CD14-positive monocyte (primary cell): ENCODE results near the gene MYBPHL. TPM values are rescaled to one million over a fixed set of nuclear protein-coding genes. Genes with fewer than 3 reads are reported as not detected.

Experiments
- DNase-seq, 3 donors: peaks; one replicate each; pipeline ENCODE4 v3.0.0-alpha.2; 2011 to 2022
- H2AFZ ChIP-seq: 2 replicates; pipeline ENCODE4 v1.6.0; 2012; ENCODE audit warnings: mild to moderate bottlenecking, low read depth, low read length, inconsistent platforms; ENCODE audit not compliant: insufficient read depth, poor library complexity, severe bottlenecking
- H3K27ac ChIP-seq, 2 donors: 1 replicate in 1 of 2; 2 replicates in 1 of 2; pipeline ENCODE4 v1.5.1; 2012 to 2013; ENCODE audit warnings: low read length in 2 of 2, control low read depth in 1 of 2, inconsistent platforms in 1 of 2, low read depth in 1 of 2, mild to moderate bottlenecking in 1 of 2
- H3K27me3 ChIP-seq, 2 donors: one replicate each; pipeline versions ENCODE4 v1.6.0 to v1.6.1; 2011 to 2013; ENCODE audit warnings: low read length in 2 of 2; ENCODE audit not compliant: control insufficient read depth in 2 of 2, insufficient read depth in 2 of 2
- H3K36me3 ChIP-seq, 2 donors: replicated peaks in 1 of 2; 1 replicate in 1 of 2; 2 replicates in 1 of 2; pipeline versions ENCODE4 v1.5.1 to v1.6.1; 2012 to 2013; ENCODE audit warnings: low read length in 2 of 2, control low read depth in 1 of 2, inconsistent platforms in 1 of 2, mild to moderate bottlenecking in 1 of 2; ENCODE audit not compliant: insufficient read depth in 2 of 2, control insufficient read depth in 1 of 2
- H3K4me1 ChIP-seq, 2 donors: 1 replicate in 1 of 2; 2 replicates in 1 of 2; pipeline versions ENCODE4 v1.5.1 to v1.6.1; 2012 to 2013; ENCODE audit warnings: low read length in 2 of 2, control low read depth in 1 of 2, inconsistent platforms in 1 of 2, mild to moderate bottlenecking in 1 of 2, moderate library complexity in 1 of 2; ENCODE audit not compliant: insufficient read depth in 2 of 2, control insufficient read depth in 1 of 2
- H3K4me2 ChIP-seq: replicated peaks from 2 replicates; pipeline ENCODE3; 2012; ENCODE audit warnings: low read length, moderate library complexity, mild to moderate bottlenecking; ENCODE audit not compliant: poor library complexity, severe bottlenecking; ENCODE audit errors: extremely low read depth
- H3K4me3 ChIP-seq, 3 experiments: fragments of 200-600 bp in 1 of 3; sonication (generic) in 1 of 3; replicated peaks in 1 of 3; 1 replicate in 2 of 3; 2 replicates in 1 of 3; pipeline ENCODE4 v1.5.1; 2011 to 2013; ENCODE audit warnings: low read length in 3 of 3, mild to moderate bottlenecking in 3 of 3, control low read depth in 2 of 3, low read depth in 2 of 3, inconsistent platforms in 1 of 3, moderate library complexity in 1 of 3
- H3K79me2 ChIP-seq: 2 replicates; pipeline ENCODE4 v1.6.0; 2012; ENCODE audit warnings: mild to moderate bottlenecking, control low read depth, inconsistent platforms, low read length, moderate library complexity; ENCODE audit not compliant: insufficient read depth
- H3K9ac ChIP-seq: 2 replicates; pipeline ENCODE4 v1.6.0; 2017; ENCODE audit warnings: low read length, mild to moderate bottlenecking; ENCODE audit not compliant: insufficient read depth, poor library complexity, severe bottlenecking
- H3K9me3 ChIP-seq, 2 donors: replicated peaks in 1 of 2; 1 replicate in 1 of 2; 2 replicates in 1 of 2; pipeline versions ENCODE4 v1.5.1 to v1.6.1; 2012 to 2013; ENCODE audit warnings: low read length in 2 of 2, control low read depth in 1 of 2; ENCODE audit not compliant: control insufficient read depth in 1 of 2, insufficient read depth in 1 of 2
- H4K20me1 ChIP-seq: 2 replicates; pipeline ENCODE4 v1.6.0; 2012; ENCODE audit warnings: mild to moderate bottlenecking, low read length, control low read depth, moderate library complexity; ENCODE audit not compliant: insufficient read depth
- H3K27ac Mint-ChIP-seq, 7 donors: one replicate each; pipeline ENCODE4 v1.8.0; 2020; ENCODE audit warnings: mild to moderate bottlenecking in 7 of 7, mixed read lengths in 7 of 7, moderate library complexity in 6 of 7, inconsistent platforms in 2 of 7
- H3K27me3 Mint-ChIP-seq, 3 donors: one replicate each; pipeline ENCODE4 v1.8.0; 2021 to 2022; ENCODE audit warnings: low read depth in 3 of 3, mild to moderate bottlenecking in 3 of 3, mixed read lengths in 3 of 3, moderate library complexity in 3 of 3, inconsistent platforms in 1 of 3
- H3K36me3 Mint-ChIP-seq, 2 donors: one replicate each; pipeline ENCODE4 v1.8.0; 2020; ENCODE audit warnings: mixed read lengths in 2 of 2, inconsistent platforms in 1 of 2, mild to moderate bottlenecking in 1 of 2
- H3K4me1 Mint-ChIP-seq: one replicate; pipeline ENCODE4 v1.8.0; 2020; ENCODE audit warnings: mild to moderate bottlenecking, mixed read lengths
- H3K4me3 Mint-ChIP-seq, 2 donors: one replicate each; pipeline ENCODE4 v1.8.0; 2020; ENCODE audit warnings: mild to moderate bottlenecking in 2 of 2, mixed read lengths in 2 of 2, moderate library complexity in 1 of 2
- H3K9me3 Mint-ChIP-seq, 7 donors: one replicate each; pipeline ENCODE4 v1.8.0; 2020 to 2022; ENCODE audit warnings: mixed read lengths in 7 of 7, mild to moderate bottlenecking in 6 of 7, moderate library complexity in 6 of 7, inconsistent platforms in 2 of 7
- WGBS: methylation state at CpG from one replicate; pipeline ENCODE4 v1.1.5; 2013; ENCODE audit warnings: missing lambda C conversion rate; ENCODE audit not compliant: insufficient coverage; 5-methylcytosine and 5-hydroxymethylcytosine counted together
- intact Hi-C, 2 donors: fragments of 100-400 bp; cut with micrococcal nuclease; formaldehyde crosslinking; loops; one replicate each; pipeline versions ENCODE4 v1.15.0 to v1.15.1; 2023
- polyA plus RNA-seq, 3 donors: library from polyadenylated mRNA; depleted of rRNA in 1 of 3; unstranded in 2 of 3; stranded (reverse) in 1 of 3; fragments of 300-500 nt in 2 of 3; fragments of >200 nt in 1 of 3; fragmentation: Illumina TruSeq in 2 of 3; gene quantifications; 1 replicate in 2 of 3; 2 replicates in 1 of 3; pipeline ENCODE4 v1.2.3, GENCODE V29; 2012 to 2021
- TF ChIP-seq, protein P1 (sequence below): fragments of 200-600 bp; IDR thresholded peaks from one replicate; pipeline ENCODE4 v1.8.0; 2022; ENCODE audit warnings: antibody characterized with exemption, mild to moderate bottlenecking

The MYBPHL gene
- polyA plus RNA-seq, 3 donors = 0.13 TPM; not detected in 2

DNA sequence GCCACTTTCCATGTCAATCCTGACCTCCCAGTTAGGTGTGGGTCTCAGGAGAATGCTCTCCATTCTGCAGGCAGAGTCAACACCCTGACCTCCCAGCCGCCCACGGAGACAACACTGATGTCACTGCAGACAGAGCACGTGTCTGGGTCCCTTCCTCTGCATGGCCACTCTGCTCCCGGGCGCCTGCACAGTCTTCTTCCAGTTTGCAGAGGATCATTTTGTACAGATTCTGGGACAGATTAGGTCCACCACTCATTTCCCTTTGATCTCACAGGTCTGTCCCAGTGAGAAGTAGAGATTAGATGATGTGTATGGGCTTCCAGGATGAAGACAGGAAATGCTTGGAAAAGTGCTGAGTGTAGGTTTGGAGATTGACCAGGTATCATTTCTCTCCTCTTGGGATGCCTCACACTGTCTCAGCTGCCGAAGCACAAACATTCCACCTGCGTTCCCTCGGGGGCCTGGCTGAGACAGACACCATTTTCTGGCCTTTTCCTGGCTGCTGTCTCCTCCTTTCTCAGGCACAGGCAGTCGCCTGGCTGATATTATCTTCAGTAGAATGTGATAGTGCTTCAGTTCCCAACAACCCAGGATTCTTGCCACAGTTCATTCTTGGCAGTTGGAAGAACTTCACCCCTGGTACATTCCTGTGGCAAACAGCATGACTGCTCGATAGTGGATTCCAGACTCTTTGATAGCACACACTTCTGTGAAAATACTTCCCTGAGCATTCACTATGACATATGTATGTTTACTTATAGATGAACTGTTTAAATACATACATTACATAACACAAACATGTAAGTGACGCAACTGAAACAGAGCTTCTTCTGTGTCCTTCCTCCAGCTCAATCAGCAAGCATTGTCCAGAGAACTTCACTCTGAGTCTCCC is 7.9 kb downstream of the MYBPHL start:
- intact Hi-C loops = no loop called here
- H3K4me3 Mint-ChIP-seq = no peak overlapping the region
- Histone ChIP-seq H3K4me1 (peaks cover 34 to 38% of the 10 kb centered on the region in 2 donors), H3K4me3 (no peak overlapping the region), H3K27ac (no peak overlapping the region), H3K36me3 (no peaks in the 10 kb centered on the region), H3K27me3 (no peaks in the 10 kb centered on the region), H3K9ac (no peak overlapping the region), H3K9me3 (no peaks in the 10 kb centered on the region), H3K79me2 (no peaks in the 10 kb centered on the region), H2AFZ (no peak overlapping the region), H4K20me1 (no peaks in the 10 kb centered on the region), H3K4me2 (no peak overlapping the region)
- TF ChIP-seq, protein P1, sequence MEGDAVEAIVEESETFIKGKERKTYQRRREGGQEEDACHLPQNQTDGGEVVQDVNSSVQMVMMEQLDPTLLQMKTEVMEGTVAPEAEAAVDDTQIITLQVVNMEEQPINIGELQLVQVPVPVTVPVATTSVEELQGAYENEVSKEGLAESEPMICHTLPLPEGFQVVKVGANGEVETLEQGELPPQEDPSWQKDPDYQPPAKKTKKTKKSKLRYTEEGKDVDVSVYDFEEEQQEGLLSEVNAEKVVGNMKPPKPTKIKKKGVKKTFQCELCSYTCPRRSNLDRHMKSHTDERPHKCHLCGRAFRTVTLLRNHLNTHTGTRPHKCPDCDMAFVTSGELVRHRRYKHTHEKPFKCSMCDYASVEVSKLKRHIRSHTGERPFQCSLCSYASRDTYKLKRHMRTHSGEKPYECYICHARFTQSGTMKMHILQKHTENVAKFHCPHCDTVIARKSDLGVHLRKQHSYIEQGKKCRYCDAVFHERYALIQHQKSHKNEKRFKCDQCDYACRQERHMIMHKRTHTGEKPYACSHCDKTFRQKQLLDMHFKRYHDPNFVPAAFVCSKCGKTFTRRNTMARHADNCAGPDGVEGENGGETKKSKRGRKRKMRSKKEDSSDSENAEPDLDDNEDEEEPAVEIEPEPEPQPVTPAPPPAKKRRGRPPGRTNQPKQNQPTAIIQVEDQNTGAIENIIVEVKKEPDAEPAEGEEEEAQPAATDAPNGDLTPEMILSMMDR = no peak
- WGBS = 63% methylated on average over 3 of the region's 11 CpGs
- peaks cover 5 to 11% (median 5%) of the 10 kb centered on the region in 3 donors for H3K27me3 Mint-ChIP-seq
- H3K4me1 Mint-ChIP-seq = peaks cover 44% of the 10 kb centered on the region
- H3K9me3 Mint-ChIP-seq = no peaks in the 10 kb centered on the region
- no peaks in the 10 kb centered on the region for H3K36me3 Mint-ChIP-seq
- no peak for DNase-seq
- H3K27ac Mint-ChIP-seq = peak overlapping the region in 4 of 7 donors; percentile 7 to 70 (median 30)

GRCh38 chr1:109296782-109297181 is 10.0 kb downstream of the MYBPHL start:
- Histone ChIP-seq H3K79me2 (no peaks in the 10 kb centered on the region), H3K4me3 (no peak overlapping the region), H3K4me1 (peaks cover 39 to 41% of the 10 kb centered on the region in 2 donors), H3K9me3 (no peaks in the 10 kb centered on the region), H3K36me3 (no peaks in the 10 kb centered on the region), H2AFZ (no peak overlapping the region), H3K27ac (no peak overlapping the region), H3K4me2 (no peak overlapping the region), H3K27me3 (no peaks in the 10 kb centered on the region), H4K20me1 (no peaks in the 10 kb centered on the region), H3K9ac (no peak overlapping the region)
- Mint-ChIP-seq H3K9me3 (no peaks in the 10 kb centered on the region), H3K36me3 (no peaks in the 10 kb centered on the region), H3K4me1 (peaks cover 48% of the 10 kb centered on the region), H3K27me3 (peaks cover 5 to 11% (median 5%) of the 10 kb centered on the region in 3 donors), H3K4me3 (no peak overlapping the region), H3K27ac (peak overlapping the region in 1 of 7 donors; percentile 28)
- TF ChIP-seq, protein P1 = no peak
- intact Hi-C loops = no loop called here
- no peak for DNase-seq
- WGBS = 97% methylated on average over 9 of the region's 16 CpGs
